K562 (cell line): ENCODE measurements around the gene CGNL1. TPM values are rescaled to one million over a fixed set of nuclear protein-coding genes. Genes with fewer than 3 reads are reported as not detected.

Experiments
- ATAC-seq: fragments of 200-7000 bp; cut with Tn5 transposase; 3 replicates; pipeline ENCODE4 v1.9.1; 2020; ENCODE audit warnings: moderate library complexity
- BruUV-seq: library from RNA; stranded (reverse); fragments of 400-500 nt; replicated peaks from 2 replicates; lab custom pipeline; 2021; lab: Mats Ljungman, UMichigan
- CTCF ChIA-PET: fragments of 300-600 bp; formaldehyde crosslinking; extraction: SDS; loops from one replicate; lab custom pipeline; 2021; ENCODE audit warnings: low intra/inter-chr PET ratio; lab: Yijun Ruan, JAX
- POLR2A ChIA-PET: fragments of 300-600, 350-650 bp; sonication (Branson Sonifier 250); formaldehyde crosslinking; extraction: SDS; loops from one replicate; lab custom pipeline; 2021; ENCODE audit warnings: antibody characterized with exemption, inconsistent platforms; lab: Yijun Ruan, JAX
- DNase-seq, 4 experiments: peaks; one replicate each; pipeline versions ENCODE4 v3.0.0 to v3.0.0-alpha.2; 2011 to 2018; ENCODE audit warnings: low spot score in 3 of 4, mixed read lengths in 3 of 4; ENCODE audit errors: extremely low read depth in 1 of 4
- FAIRE-seq: peaks from 2 replicates; lab custom pipeline; 2011; peaks lifted over from hg19 to GRCh38; lab: Jason Lieb, UNC
- H2AFZ ChIP-seq: 2 replicates; pipeline ENCODE4 v1.6.0; 2011; ENCODE audit warnings: low read depth, low read length, control low read depth, inconsistent platforms
- H3K27ac ChIP-seq: fragments of 200-600 bp; 3 replicates; pipeline ENCODE4 v1.8.0; 2011; ENCODE audit warnings: low read depth, mild to moderate bottlenecking, control low read depth, inconsistent platforms, low read length, moderate library complexity, mixed read lengths; ENCODE audit errors: extremely low read depth
- H3K27me3 ChIP-seq, 2 experiments: fragments of 300-600 bp in 1 of 2; 2 replicates in 1 of 2; 3 replicates in 1 of 2; pipeline versions ENCODE4 v1.6.0 to v1.8.0; 2011; ENCODE audit warnings: inconsistent platforms in 2 of 2, low read length in 2 of 2, mild to moderate bottlenecking in 1 of 2, mixed read lengths in 1 of 2, moderate library complexity in 1 of 2; ENCODE audit not compliant: control insufficient read depth in 2 of 2, insufficient read depth in 2 of 2
- H3K36me3 ChIP-seq: fragments of 300-600 bp; 3 replicates; pipeline ENCODE4 v1.8.0; 2011; ENCODE audit warnings: mild to moderate bottlenecking, low read length, inconsistent platforms; ENCODE audit not compliant: control insufficient read depth, insufficient read depth
- H3K4me1 ChIP-seq, 2 experiments: fragments of 200-600 bp in 1 of 2; replicated peaks in 1 of 2; 2 replicates in 1 of 2; 3 replicates in 1 of 2; pipeline versions ENCODE4 v1.5.1 to v1.8.0; 2011; ENCODE audit warnings: inconsistent platforms in 2 of 2, low read length in 2 of 2, mild to moderate bottlenecking in 1 of 2, mixed read lengths in 1 of 2, moderate library complexity in 1 of 2; ENCODE audit not compliant: control insufficient read depth in 2 of 2, insufficient read depth in 2 of 2
- H3K4me2 ChIP-seq: 2 replicates; pipeline ENCODE4 v1.6.1; 2011; ENCODE audit warnings: low read length, control low read depth, inconsistent platforms, mixed read lengths; ENCODE audit not compliant: insufficient read depth
- H3K4me3 ChIP-seq: fragments of 200-600 bp; sonication (generic), shearing (Covaris generic); 2 replicates; pipeline ENCODE4 v1.5.1; 2016; ENCODE audit warnings: control low read depth, inconsistent platforms
- H3K79me2 ChIP-seq: fragments of 200-600 bp; 3 replicates; pipeline ENCODE4 v1.8.0; 2011; ENCODE audit warnings: low read length, inconsistent platforms; ENCODE audit not compliant: control insufficient read depth, insufficient read depth
- H3K9ac ChIP-seq, 2 experiments: 2 replicates each; pipeline versions ENCODE4 v1.6.0 to v1.6.1; 2011; ENCODE audit warnings: low read depth in 2 of 2, low read length in 2 of 2, control low read depth in 1 of 2, inconsistent platforms in 1 of 2, mild to moderate bottlenecking in 1 of 2, mixed read lengths in 1 of 2; ENCODE audit not compliant: insufficient read depth in 1 of 2
- H3K9me1 ChIP-seq: one replicate; pipeline ENCODE4 v1.6.0; 2011; ENCODE audit warnings: inconsistent platforms, mild to moderate bottlenecking, low read length, moderate library complexity; ENCODE audit not compliant: control insufficient read depth, insufficient read depth
- H3K9me3 ChIP-seq: replicated peaks from 2 replicates; pipeline ENCODE4 v1.5.1; 2011; ENCODE audit warnings: low read depth, low read length, inconsistent platforms; ENCODE audit not compliant: control insufficient read depth, insufficient read depth
- H4K20me1 ChIP-seq: replicated peaks from 2 replicates; pipeline ENCODE4 v1.6.1; 2011; ENCODE audit warnings: low read length, inconsistent platforms, mixed read lengths; ENCODE audit not compliant: control insufficient read depth, insufficient read depth
- ARID3B ChIP-seq: fragments of 250-450 bp; sonication (Bioruptor Pico); IDR thresholded peaks from 2 replicates; pipeline ENCODE4 v1.4.0; 2020; ENCODE audit warnings: borderline replicate concordance
- CBX3 ChIP-seq, 2 experiments: IDR thresholded peaks; 1 replicate in 1 of 2; 2 replicates in 1 of 2; pipeline ENCODE4 v1.6.1; 2012; ENCODE audit warnings: inconsistent platforms in 2 of 2, low read length in 2 of 2, borderline replicate concordance in 1 of 2, control low read depth in 1 of 2
- FOS ChIP-seq: IDR thresholded peaks from 3 replicates; pipeline ENCODE4 v1.6.1; 2011; ENCODE audit not compliant: insufficient read length; ENCODE audit errors: extremely low read depth
- FOXO4 ChIP-seq: fragments of 450-650 bp; formaldehyde crosslinking; IDR thresholded peaks from 2 replicates; pipeline ENCODE4 v1.4.0; 2020; ENCODE audit warnings: mild to moderate bottlenecking, moderate library complexity
- MBD2 ChIP-seq: sonication (generic); IDR thresholded peaks from 2 replicates; pipeline ENCODE4 v1.6.1; 2016; ENCODE audit warnings: low read depth, borderline replicate concordance
- NFXL1 ChIP-seq: fragments of 450-650 bp; formaldehyde crosslinking; IDR thresholded peaks from 2 replicates; pipeline ENCODE4 v1.4.0; 2021; ENCODE audit warnings: mild to moderate bottlenecking
- RBM34 ChIP-seq: fragments of 200-400 bp; formaldehyde crosslinking; IDR thresholded peaks from 2 replicates; pipeline ENCODE4 v1.6.1; 2018; ENCODE audit warnings: low read length, borderline replicate concordance; ENCODE audit not compliant: insufficient read depth
- RNF219 ChIP-seq: fragments of 250-450 bp; sonication (Bioruptor Pico); IDR thresholded peaks from 2 replicates; pipeline ENCODE4 v1.5.0; 2022; ENCODE audit warnings: mild to moderate bottlenecking
- SNAPC5 ChIP-seq: fragments of 250-450 bp; sonication (Bioruptor Pico); IDR thresholded peaks from 2 replicates; pipeline ENCODE4 v1.8.0; 2021; ENCODE audit warnings: moderate library complexity, mild to moderate bottlenecking, inconsistent platforms
- SP1 ChIP-seq: sonication (generic); formaldehyde crosslinking; IDR thresholded peaks from 2 replicates; pipeline ENCODE4 v1.8.1; 2022; ENCODE audit warnings: mild to moderate bottlenecking, missing genetic modification reagents
- TCF15 ChIP-seq: fragments of 250-450 bp; sonication (Bioruptor Pico); IDR thresholded peaks from 2 replicates; pipeline ENCODE4 v1.8.0; 2022; ENCODE audit warnings: moderate library complexity, mild to moderate bottlenecking, inconsistent platforms
- TFAM ChIP-seq: fragments of 250-450 bp; sonication (Bioruptor Pico); conservative IDR thresholded peaks from 2 replicates; pipeline ENCODE4 v1.5.0; 2021; ENCODE audit warnings: mild to moderate bottlenecking, moderate library complexity
- ZNF121 ChIP-seq: sonication (generic); formaldehyde crosslinking; conservative IDR thresholded peaks from 2 replicates; pipeline ENCODE4 v1.8.0; 2022; ENCODE audit warnings: missing genetic modification reagents
- ZNF133 ChIP-seq: fragments of 250-450 bp; sonication (Bioruptor Pico); IDR thresholded peaks from 2 replicates; pipeline ENCODE4 v1.4.0; 2020; ENCODE audit warnings: mild to moderate bottlenecking
- ZNF79 ChIP-seq: fragments of 250-450 bp; sonication (Bioruptor Pico); IDR thresholded peaks from 2 replicates; pipeline ENCODE4 v1.4.0; 2020; ENCODE audit warnings: low read depth, mild to moderate bottlenecking, moderate library complexity
- WGBS: fragments of 100-300 bp; shearing (Covaris generic); methylation state at CpG from one replicate; pipeline ENCODE4 v1.1.6; 2016; ENCODE audit warnings: low coverage, mixed read lengths; ENCODE audit not compliant: insufficient coverage; ENCODE audit errors: missing lambda C conversion rate; 5-methylcytosine and 5-hydroxymethylcytosine counted together
- in situ Hi-C: fragments of 300-500 bp; cut with MboI; formaldehyde crosslinking; loops from 4 replicates; pipeline ENCODE4 v1.15.0; 2018; ENCODE audit warnings: inconsistent platforms, mixed read lengths
- intact Hi-C: fragments of 100-400 bp; cut with micrococcal nuclease; formaldehyde crosslinking; loops from 2 replicates; pipeline ENCODE4 v1.14.2; 2022
- polyA plus RNA-seq, 8 experiments: library from polyadenylated mRNA; depleted of rRNA in 4 of 8; stranded (reverse) in 5 of 8; unstranded in 3 of 8; fragments of >200 nt; fragmentation: Nextera tagmentation in 2 of 8; fragmentation: Illumina TruSeq in 1 of 8; extraction: Ambion mirVana in 2 of 8; extraction: Trizol in 1 of 8; gene quantifications; 2 replicates each; pipeline versions ENCODE4 v1.2.1 to v1.2.3, GENCODE V29; 2011 to 2014; ENCODE audit warnings: inconsistent platforms in 1 of 8, missing spikeins in 1 of 8
- total RNA-seq, 7 experiments: library from RNA; depleted of rRNA in 6 of 7; stranded (reverse); fragments of >200 nt in 6 of 7; fragmentation: Illumina TruSeq in 2 of 7; extraction: Trizol in 2 of 7; gene quantifications; 2 replicates each; pipeline versions ENCODE4 v1.2.1 to v1.2.3, GENCODE V29; 2011 to 2021; ENCODE audit warnings: low replicate concordance in 1 of 7

Gene CGNL1
- total and polyA plus RNA-seq, 9 of the 15 experiments (the other 6 are each of a cell fraction or from before 2014, with no cell fraction given), result 0.01 to 0.07 TPM; not detected in 7

GRCh38 chr15:57591822-57592367 is 215.6 kb downstream of the CGNL1 start, which contains the start of gene MYZAP (continued):
- no peak for TF ChIP-seq SP1
- TF ChIP-seq TCF15 (CRISPR knock-in tag), result no peak
- TF ChIP-seq FOS, result no peak
- no peak for TF ChIP-seq RNF219 (CRISPR knock-in tag)
- no peak for TF ChIP-seq ARID3B (CRISPR knock-in tag)

- Histone ChIP-seq H2AFZ (no peak overlapping the region), H3K9me1 (no peaks in the 10 kb centered on the region), H3K9ac (no peak overlapping the region), H3K4me2 (no peak overlapping the region), H3K9me3 (no peaks in the 10 kb centered on the region), H3K27me3 (peaks cover 32 to 56% of the 10 kb centered on the region in 2 experiments), H3K4me1 (peaks cover 0 to 10% of the 10 kb centered on the region in 2 experiments; a peak in 1 of 5 replicates)
- CTCF ChIA-PET, result no interaction called here
- BruUV-seq, result no TSS peak
- 30% methylated on average over 5 of the region's 5 CpGs for WGBS
- DNase-seq, result no peak
- TF ChIP-seq ZNF133 (CRISPR knock-in tag) (no peak), CBX3 (IDR thresholded peaks at IDR 0.05; ENCODE audit: borderline replicate concordance in 1 of 2, low read length in 2 of 2) (no peak), RBM34 (no peak), NFXL1 (CRISPR knock-in tag) (no peak), SNAPC5 (CRISPR knock-in tag) (no peak), ZNF121 (CRISPR knock-in tag) (no peak), FOXO4 (CRISPR knock-in tag) (no peak), TFAM (CRISPR knock-in tag) (no peak), MBD2 (no peak), ZNF79 (CRISPR knock-in tag) (no peak)
- TF ChIP-seq, all 486 proteins: peak for 0
- Histone ChIP-seq H3K27ac (no peak overlapping the region), H3K36me3 (no peaks in the 10 kb centered on the region; the same call in 2 of the 3 replicates), H3K4me3 (no peak overlapping the region), H4K20me1 (0 out of 2 replicates have a peak, but pooled peaks cover 5% of the 10 kb centered on the region), H3K79me2 (no peaks in the 10 kb centered on the region)
- intact Hi-C loops, result no loop called here
- POLR2A ChIA-PET, result no interaction called here
- no peak for FAIRE-seq
- no peak for ATAC-seq
- in situ Hi-C loops, result no loop called here
These were observed 216.1 kb downstream of the CGNL1 start for GRCh38 chr15:57592426-57592825.
